ENCODE measurements around the gene PLCXD1.
"Not testable (repeated sequence)": the region's sequence is repeated elsewhere in the genome, so short reads cannot be mapped to it uniquely, and the experiment has no call there.

PLCXD1 gene

DNA sequence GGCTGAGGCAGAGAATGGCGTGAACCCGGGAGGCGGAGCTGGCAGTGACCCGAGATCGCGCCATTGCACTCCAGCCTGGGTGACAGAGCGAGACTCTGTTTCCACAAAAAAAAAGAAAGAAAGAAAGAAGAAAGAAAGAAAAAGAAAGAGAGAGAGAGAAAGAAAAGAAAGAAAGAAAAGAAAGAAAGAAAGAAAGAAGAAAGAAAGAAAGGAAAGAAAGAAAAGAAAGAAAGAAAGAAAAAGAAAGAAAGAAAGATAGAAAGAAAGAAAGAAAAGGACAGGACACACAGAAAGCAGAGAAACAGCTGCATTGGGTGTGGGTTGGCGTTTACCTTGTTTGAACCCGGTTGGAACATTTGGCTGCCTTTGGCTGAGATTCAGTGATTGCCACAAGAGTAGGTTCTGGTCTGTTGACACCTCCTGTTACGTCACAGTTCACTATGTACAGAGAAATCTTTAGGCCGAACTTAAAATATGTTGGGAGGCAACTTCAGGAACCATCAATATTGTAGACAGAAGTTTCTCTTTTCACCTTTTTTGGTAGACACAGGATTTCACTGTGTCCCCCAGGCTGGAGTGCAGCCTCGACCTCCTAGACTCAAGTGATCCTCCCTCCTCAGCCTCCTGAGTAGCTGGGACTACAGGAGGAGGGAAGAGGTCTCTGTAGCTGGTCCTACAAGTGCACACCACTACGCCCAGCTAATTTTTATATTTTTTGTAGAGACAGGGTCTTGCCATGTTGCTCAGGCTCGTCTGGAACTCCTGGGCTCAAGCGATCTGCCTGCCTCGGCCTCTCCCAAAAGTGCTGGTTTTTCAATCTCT, 16.3 kb upstream of the PLCXD1 start:
- DNase-seq = no peak

- no peak for DNase-seq
These were observed 15.7 kb upstream of the PLCXD1 start for GRCh38 chrX:265502-265901.

DNA sequence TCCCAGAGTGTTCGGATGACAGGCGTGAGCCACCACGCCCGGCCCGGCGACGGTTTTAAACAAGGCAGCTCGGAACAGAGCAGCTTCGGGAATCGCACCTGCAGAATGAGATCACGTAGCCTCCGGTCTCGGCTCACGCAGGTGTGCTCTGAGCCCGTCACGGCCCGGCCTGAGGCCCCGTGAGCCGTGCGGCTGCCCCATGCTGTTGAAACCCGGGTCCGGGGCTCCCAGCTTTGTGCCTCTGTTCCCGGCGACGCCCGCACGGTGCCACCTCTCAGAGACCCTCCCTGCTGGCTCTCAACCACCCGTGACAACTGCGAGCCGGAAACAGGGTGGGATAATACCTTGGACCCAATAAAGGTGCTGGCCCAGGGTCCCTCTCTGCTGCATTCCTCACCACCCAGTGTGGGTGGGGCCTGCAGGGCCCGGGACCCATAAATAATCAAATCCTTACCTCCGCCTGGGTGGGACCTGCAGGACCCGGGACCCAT, 13.4 kb upstream of the PLCXD1 start:
- no peak for DNase-seq

DNA sequence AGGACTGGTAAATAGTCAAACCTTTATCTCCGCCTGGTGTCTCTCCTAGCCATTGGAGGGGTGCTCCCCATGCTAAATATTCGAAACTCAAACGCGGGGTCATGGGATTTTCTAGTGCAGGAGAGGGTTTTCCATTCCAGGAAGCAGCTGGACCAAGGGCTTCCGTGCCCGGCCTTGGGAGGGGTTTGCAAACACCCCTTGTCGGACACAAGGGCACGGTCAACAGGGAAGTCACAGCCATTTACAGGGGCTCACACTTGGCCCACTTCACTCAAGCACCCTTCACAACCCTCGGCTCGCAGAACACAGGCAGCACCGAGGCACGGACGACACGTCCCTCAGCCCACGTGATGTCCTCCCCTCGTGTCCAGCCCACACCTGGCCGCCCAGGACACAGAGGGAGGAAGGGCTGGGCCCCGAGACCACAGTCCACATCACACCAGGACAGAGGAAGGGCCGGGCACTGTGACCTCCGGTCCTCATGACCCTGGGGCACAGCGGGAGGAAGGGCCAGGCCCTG, 10.3 kb upstream of the PLCXD1 start:
- no peak for DNase-seq

GRCh38 chrX:274904-275475, 6.2 kb upstream of the PLCXD1 start:
- no peak for DNase-seq

DNA sequence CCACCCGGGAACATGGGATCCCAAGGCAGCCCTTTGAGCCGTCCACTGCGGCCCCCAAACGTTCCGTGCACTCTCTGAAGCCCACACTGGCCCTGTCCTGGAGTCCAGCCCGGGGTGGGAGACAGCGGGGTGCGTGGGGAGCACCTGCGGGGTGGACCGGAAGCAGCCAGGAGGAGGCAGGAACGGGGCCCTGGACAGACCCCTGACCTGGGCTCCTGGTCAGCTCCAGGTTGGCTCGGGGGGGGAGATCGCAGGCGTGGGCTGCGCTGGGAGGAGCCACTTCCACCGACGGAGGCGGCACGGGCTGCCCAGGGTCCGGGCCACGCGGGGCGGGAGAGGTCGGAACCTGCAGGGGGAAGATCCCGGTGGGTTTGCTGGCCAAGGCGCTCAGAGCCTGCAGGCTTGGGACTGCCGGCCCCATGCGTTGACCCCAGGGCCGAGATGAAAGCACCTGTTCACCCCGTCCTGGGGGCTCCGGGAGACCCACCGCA, 5.7 kb upstream of the PLCXD1 start:
- no peak for DNase-seq

GRCh38 chrX:275967-276580, 5.1 kb upstream of the PLCXD1 start:
- no peak for DNase-seq

GRCh38 chrX:276581-277201, 4.5 kb upstream of the PLCXD1 start:
- no peak for DNase-seq

- not testable (repeated sequence) for DNase-seq
These were observed 1.2 kb upstream of the PLCXD1 start for GRCh38 chrX:279757-280604.

DNA sequence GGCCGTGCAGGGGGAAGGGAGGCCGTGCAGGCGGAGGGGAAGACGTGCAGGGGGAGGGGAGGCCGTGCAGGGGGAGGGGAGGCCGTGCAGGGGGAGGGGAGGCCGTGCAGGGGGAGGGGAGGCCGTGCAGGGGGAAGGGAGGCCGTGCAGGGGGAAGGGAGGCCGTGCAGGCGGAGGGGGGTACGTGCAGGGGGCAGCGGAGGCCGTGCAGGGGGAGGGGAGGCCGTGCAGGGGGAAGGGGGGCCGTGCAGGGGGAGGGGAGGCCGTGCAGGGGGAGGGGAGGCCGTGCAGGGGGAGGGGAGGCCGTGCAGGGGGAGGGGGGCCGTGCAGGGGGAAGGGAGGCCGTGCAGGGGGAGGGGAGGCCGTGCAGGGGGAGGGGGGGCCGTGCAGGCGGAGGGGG, 459 bp upstream of the PLCXD1 start:
- DNase-seq = not testable (repeated sequence)

DNA sequence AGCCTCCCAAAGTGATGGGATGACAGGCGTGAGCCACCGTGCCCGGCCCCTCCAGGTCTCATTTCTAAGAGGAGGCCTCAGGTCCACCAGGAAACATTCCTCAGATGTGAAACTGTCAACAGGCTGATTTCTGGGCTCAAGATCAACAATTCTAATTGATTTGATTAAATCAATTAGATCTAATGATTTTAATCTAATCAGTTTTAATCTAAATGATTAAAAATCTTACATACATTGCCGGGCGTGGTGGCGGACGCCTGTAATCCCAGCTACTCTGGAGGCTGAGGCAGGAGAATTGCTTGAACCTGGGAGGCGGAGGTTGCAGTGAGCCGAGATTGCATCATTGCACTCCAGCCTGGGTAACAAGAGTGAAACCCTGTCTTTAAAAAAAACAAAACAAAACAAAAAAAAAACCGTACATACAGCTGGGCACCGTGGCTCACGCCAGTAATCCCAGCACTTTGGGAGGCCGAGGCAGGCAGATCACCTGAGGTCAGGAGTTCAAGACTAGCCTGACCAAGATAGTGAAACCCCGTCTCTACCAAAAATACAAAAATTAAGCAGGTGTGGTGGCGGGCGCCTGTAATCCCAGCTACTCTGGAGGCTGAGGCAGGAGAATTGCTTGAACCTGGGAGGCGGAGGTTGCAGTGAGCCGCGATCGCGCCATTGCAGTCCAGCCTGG, 960 bp downstream of the PLCXD1 start:
- not testable (repeated sequence) for DNase-seq

- DNase-seq = no peak
These were observed 2.1 kb downstream of the PLCXD1 start for GRCh38 chrX:283115-283845.

- no peak for DNase-seq
These were observed 4.0 kb downstream of the PLCXD1 start for GRCh38 chrX:285076-285677.

- DNase-seq = no peak
These were observed 6.5 kb downstream of the PLCXD1 start for GRCh38 chrX:287670-288069.

GRCh38 chrX:288561-288991, 7.4 kb downstream of the PLCXD1 start:
- DNase-seq = no peak

DNA sequence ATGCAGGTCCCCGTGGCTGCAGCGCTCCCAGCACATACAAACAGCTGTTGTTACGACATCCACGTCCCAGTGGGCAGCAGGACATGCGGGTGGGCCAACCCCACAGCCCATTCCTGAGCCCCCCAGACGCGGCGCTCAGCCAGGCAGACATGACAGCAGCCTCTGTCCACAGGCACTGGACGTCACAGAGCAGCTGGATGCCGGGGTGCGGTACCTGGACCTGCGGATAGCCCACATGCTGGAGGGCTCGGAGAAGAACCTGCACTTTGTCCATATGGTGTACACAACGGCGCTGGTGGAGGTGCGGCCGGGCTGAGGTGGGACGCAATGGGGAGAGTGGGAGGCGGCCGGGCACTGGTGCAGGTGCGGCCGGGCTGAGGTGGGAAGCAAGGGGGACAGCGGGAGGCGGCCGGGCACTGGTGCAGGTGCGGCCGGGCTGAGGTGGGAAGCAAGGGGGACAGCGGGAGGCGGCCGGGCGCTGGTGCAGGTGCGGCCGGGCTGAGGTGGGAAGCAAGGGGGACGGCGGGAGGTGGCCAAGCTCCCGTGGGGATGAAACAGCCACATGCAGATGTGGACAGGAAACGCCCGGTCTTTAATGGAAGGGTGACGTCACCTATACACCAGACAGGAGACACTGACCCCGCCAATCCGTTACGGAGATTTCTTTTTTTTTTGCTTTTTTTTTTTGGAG, 9.4 kb downstream of the PLCXD1 start:
- no peak for DNase-seq

GRCh38 chrX:291411-291901, 10.3 kb downstream of the PLCXD1 start:
- no peak for DNase-seq

- no peak for DNase-seq
These were observed 12.0 kb downstream of the PLCXD1 start for GRCh38 chrX:292900-293897.
